Transverse colon (tissue), 4 donors: Measurements from ENCODE around the gene NEK6. TPM values are rescaled to one million over a fixed set of nuclear protein-coding genes. Genes with fewer than 3 reads are reported as not detected.

Experiments
- DNase-seq: peaks from one replicate; pipeline ENCODE4 v3.0.0-alpha.2; 2019
- H3K27ac ChIP-seq, 4 donors: fragments of 200-600 bp; sonication (generic); 2 replicates each; pipeline ENCODE4 v1.5.1; 2016 to 2018; ENCODE audit warnings: inconsistent platforms in 4 of 4
- H3K27me3 ChIP-seq: fragments of 200-600 bp; sonication (generic); 2 replicates; pipeline ENCODE4 v1.5.1; 2017; ENCODE audit warnings: inconsistent platforms
- H3K36me3 ChIP-seq, 4 donors: fragments of 200-600 bp; sonication (generic); 2 replicates each; pipeline ENCODE4 v1.5.1; 2017 to 2019; ENCODE audit warnings: inconsistent platforms in 4 of 4
- H3K4me1 ChIP-seq, 4 donors: fragments of 200-600 bp; sonication (generic); 2 replicates each; pipeline ENCODE4 v1.5.1; 2017 to 2020; ENCODE audit warnings: inconsistent platforms in 4 of 4
- H3K4me3 ChIP-seq, 4 donors: fragments of 200-600 bp; sonication (generic); 1 replicate in 1 of 4; 2 replicates in 3 of 4; pipeline versions ENCODE4 v1.5.1 to v1.6.1; 2017 to 2019; ENCODE audit warnings: inconsistent platforms in 4 of 4
- H3K9me3 ChIP-seq, 2 donors: fragments of 200-600 bp; sonication (generic); 2 replicates each; pipeline ENCODE4 v1.5.1; 2017 to 2019; ENCODE audit warnings: inconsistent platforms in 2 of 2
- EP300 ChIP-seq: sonication (generic); formaldehyde crosslinking; IDR thresholded peaks from one replicate; pipeline ENCODE4 v1.6.1; 2017; ENCODE audit warnings: antibody characterized with exemption, low read depth
- POLR2A ChIP-seq: fragments of 450-650 bp; IDR thresholded peaks from one replicate; pipeline ENCODE4 v1.6.1; 2016; ENCODE audit warnings: antibody characterized with exemption, mild to moderate bottlenecking, moderate library complexity
- POLR2AphosphoS5 ChIP-seq, 3 donors: sonication (generic); formaldehyde crosslinking; IDR thresholded peaks; one replicate each; pipeline ENCODE4 v1.6.1; 2016; ENCODE audit warnings: antibody characterized with exemption in 3 of 3
- WGBS, 2 donors: methylation state at CpG; one replicate each; pipeline ENCODE4 v1.1.5; 2018; ENCODE audit warnings: low coverage in 1 of 2; 5-methylcytosine and 5-hydroxymethylcytosine counted together
- in situ Hi-C, 4 donors: fragments of 200-750 bp; cut with MboI; loops; one replicate each; pipeline versions ENCODE4 v1.15.0 to v1.15.1; 2017; ENCODE audit warnings: low sequenced_read_pairs in 3 of 4, low pct_ligation_motif_present in 1 of 4, low pct_unique_long_range_greater_than_20kb in 1 of 4
- intact Hi-C: fragments of 100-400 bp; cut with DNase I; formaldehyde crosslinking; loops from one replicate; pipeline ENCODE4 v1.15.1; 2023; ENCODE audit warnings: low total_unique reads
- total RNA-seq, 4 donors: library from RNA; depleted of rRNA; stranded (reverse); fragments of >200 nt; gene quantifications; one replicate each; pipeline ENCODE4 v1.1.0, GENCODE V29; 2016
- TF ChIP-seq, protein P1 (sequence below), 5 experiments: fragments of 200-600 bp in 3 of 5; fragments of 450-650 bp in 2 of 5; sonication (generic) in 3 of 5; IDR thresholded peaks; 1 replicate in 2 of 5; 2 replicates in 3 of 5; pipeline ENCODE4 v1.5.1; 2016 to 2017; ENCODE audit warnings: antibody characterized with exemption in 5 of 5, inconsistent platforms in 3 of 5, mild to moderate bottlenecking in 2 of 5, moderate library complexity in 1 of 5

NEK6 gene
- total RNA-seq, 4 donors from 2014 or later = 12.3 to 31.1 (median 21.6) TPM

DNA sequence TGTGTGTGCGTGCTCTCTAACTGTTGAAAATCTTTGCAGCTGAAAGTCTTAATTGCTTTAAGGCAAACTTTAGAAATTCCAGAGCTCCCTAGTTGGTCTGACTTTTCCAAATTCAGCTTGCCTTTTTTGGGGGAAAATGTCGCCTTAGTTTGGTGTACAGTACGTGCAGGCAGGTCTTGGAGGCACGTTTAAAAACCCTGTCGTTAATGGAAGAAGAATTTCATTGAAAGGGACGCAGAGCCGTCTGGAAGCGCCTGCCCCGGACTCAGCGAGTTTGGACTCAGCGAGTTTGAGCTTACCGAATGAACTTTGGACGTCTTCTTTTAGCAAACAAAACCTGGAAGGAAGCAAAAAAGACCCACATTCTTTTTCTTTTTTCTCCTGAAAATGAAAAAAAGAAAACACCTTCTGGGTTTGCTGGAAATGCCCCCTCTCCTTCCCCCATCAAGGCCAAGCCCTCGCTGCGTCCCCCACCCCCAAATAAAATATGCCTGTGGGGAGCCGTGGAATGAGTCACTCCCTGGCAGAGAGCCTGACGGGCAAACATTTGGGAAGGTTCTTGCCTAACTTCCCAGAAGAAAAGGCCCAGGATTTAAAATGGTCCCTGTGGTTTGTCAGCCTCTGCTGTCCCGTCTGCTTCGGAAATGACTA lies 1.5 kb downstream of the NEK6 start:
- TF ChIP-seq POLR2A (peak; percentile 34), POLR2AphosphoS5 (IDR thresholded peaks at IDR 0.05) (peak; percentile 7 to 73 (median 53)), EP300 (peak; percentile 70)
- TF ChIP-seq, protein P1, sequence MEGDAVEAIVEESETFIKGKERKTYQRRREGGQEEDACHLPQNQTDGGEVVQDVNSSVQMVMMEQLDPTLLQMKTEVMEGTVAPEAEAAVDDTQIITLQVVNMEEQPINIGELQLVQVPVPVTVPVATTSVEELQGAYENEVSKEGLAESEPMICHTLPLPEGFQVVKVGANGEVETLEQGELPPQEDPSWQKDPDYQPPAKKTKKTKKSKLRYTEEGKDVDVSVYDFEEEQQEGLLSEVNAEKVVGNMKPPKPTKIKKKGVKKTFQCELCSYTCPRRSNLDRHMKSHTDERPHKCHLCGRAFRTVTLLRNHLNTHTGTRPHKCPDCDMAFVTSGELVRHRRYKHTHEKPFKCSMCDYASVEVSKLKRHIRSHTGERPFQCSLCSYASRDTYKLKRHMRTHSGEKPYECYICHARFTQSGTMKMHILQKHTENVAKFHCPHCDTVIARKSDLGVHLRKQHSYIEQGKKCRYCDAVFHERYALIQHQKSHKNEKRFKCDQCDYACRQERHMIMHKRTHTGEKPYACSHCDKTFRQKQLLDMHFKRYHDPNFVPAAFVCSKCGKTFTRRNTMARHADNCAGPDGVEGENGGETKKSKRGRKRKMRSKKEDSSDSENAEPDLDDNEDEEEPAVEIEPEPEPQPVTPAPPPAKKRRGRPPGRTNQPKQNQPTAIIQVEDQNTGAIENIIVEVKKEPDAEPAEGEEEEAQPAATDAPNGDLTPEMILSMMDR (IDR thresholded peaks at IDR 0.05) = no peak
- in situ Hi-C loops (no loop called here), intact Hi-C loops (no loop called here)
- H3K4me1 ChIP-seq = peaks cover 17 to 65% (median 44%) of the 10 kb centered on the region in 4 donors
- H3K27me3 ChIP-seq = no peaks in the 10 kb centered on the region
- peak overlapping the region; percentile 83 to 95 (median 92) for H3K27ac ChIP-seq
- 12 to 14% methylated on average over 16 to 19 of the region's 19 CpGs for WGBS, 2 donors
- DNase-seq = peak; percentile 81
- no peaks in the 10 kb centered on the region for H3K36me3 ChIP-seq
- peak overlapping the region in 3 of 4 donors; percentile 55 to 66 (median 65) for H3K4me3 ChIP-seq
- H3K9me3 ChIP-seq = no peaks in the 10 kb centered on the region

DNA sequence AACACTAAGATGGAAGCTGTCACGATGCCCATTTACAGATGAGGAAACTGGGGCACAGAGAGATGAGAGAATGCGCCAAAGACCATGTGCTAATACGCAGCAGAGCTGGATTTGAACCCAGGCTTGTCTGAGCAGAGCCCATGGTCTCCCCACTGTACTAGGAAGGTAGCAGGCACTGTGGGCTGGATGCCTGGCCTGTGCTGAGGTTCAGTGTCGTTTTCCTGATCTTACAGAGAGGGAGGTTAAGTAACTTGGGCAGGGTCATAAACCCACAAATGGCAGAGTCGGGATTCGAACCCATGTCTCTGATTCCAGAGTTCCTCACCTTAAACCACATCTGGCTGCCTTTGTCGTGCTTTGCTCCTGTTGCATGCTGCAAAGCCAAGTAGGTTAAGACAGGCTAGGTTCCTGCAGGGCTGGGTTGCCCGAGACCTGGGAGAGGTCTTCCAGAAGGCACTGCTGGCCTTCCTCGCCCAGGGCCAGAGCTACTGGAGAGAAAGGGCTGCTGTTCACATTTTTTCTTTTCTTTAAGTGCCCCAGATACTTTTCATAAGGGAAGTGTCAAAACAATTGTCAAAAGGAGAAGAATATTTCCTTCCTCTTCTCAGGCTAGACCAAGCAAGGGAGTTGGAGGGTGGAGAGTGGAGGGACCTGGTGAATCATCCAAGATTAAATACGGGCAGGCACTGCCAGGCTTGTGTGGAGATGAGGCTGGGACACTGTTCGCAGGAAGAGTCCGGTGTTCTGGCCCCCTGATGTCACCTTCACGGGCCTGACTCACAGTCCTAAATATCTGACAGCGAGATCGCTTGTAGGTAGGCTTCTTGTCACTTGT lies 3.2 kb downstream of the NEK6 start:
- in situ Hi-C loops = no loop called here

DNA sequence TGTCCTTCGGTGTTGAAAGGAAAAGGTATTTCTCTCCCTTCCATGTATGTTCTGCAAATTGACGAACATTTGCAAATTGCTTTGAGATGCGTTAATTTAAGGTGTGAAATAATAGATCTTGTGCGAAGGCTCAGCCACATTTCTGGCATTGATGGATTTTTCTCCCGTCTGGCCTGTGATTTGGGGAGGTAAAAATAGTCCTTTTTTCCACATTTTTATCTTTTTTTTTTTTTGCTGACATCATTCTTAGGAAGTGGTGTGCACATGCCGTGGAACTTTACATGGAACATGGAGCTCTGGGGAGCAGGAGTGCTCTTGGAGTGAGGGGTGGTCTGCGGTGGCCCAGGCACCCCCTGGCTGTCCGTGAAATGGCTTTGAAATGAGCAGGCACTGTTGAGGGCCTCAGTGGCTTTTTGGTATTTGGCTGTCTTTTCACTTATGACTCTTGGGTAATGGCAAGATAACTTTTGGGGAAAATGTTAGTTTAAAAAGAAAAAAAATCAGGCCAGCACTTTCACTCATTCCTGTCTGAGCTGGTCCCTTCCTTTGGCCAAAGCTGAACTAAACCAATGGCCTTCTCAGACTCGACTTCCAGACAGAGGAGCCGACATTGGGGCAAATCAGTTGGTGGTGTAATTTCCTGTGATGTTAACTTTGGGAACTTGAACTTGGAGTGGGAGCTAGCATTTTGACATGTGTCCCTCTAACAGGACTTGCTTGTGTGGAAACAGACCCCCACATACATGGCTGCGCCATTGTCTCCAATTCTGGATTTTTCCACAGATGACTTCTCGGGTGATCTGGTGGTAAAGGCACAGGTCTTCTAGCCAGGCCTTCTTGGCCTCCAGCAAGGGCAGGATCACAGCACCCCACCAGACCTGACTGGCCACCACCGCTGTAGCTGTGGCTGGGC lies 4.2 kb downstream of the NEK6 start:
- intact Hi-C loops (no loop called here), in situ Hi-C loops (no loop called here)
- peaks cover 26 to 83% (median 58%) of the 10 kb centered on the region in 4 donors for H3K4me1 ChIP-seq
- H3K36me3 ChIP-seq = no peaks in the 10 kb centered on the region
- no peak overlapping the region for H3K4me3 ChIP-seq
- H3K27me3 ChIP-seq = no peaks in the 10 kb centered on the region
- WGBS, 2 donors = 77 to 91% methylated on average over 8 to 13 of the region's 13 CpGs
- H3K27ac ChIP-seq = peak overlapping the region; percentile 83 to 95 (median 92)
- DNase-seq = no peak
- H3K9me3 ChIP-seq = no peaks in the 10 kb centered on the region
- TF ChIP-seq POLR2AphosphoS5 (IDR thresholded peaks at IDR 0.05) (no peak), POLR2A (no peak), EP300 (no peak)
- TF ChIP-seq, protein P1 (IDR thresholded peaks at IDR 0.05) = no peak

More for the DNA sequence above, 3.2 kb downstream of the NEK6 start:
- peak overlapping the region; percentile 83 to 95 (median 92) for H3K27ac ChIP-seq
- no peaks in the 10 kb centered on the region for H3K27me3 ChIP-seq
- intact Hi-C loops = no loop called here
- H3K4me1 ChIP-seq = peaks cover 17 to 76% (median 51%) of the 10 kb centered on the region in 4 donors
- no peaks in the 10 kb centered on the region for H3K9me3 ChIP-seq
- 21 to 38% methylated on average over 7 to 15 of the region's 15 CpGs for WGBS, 2 donors
- H3K4me3 ChIP-seq = no peak overlapping the region
- DNase-seq = peak; percentile 57
- no peaks in the 10 kb centered on the region for H3K36me3 ChIP-seq
- TF ChIP-seq, protein P1 (IDR thresholded peaks at IDR 0.05) = no peak
- no peak for TF ChIP-seq EP300
- TF ChIP-seq POLR2AphosphoS5 (IDR thresholded peaks at IDR 0.05) = peak in 2 of 3 donors; percentile 39 to 47
- peak; percentile 18 for TF ChIP-seq POLR2A
